Astrocyte (in vitro differentiated cells and primary cell): ENCODE results near the gene PLEKHM3. TPM values are rescaled to one million over a fixed set of nuclear protein-coding genes. Genes with fewer than 3 reads are reported as not detected.

Experiments
- DNase-seq: peaks from one replicate; pipeline ENCODE4 v3.0.0-alpha.2; 2010; ENCODE audit warnings: low read depth
- FAIRE-seq: peaks from 2 replicates; lab custom pipeline; 2011; peaks lifted over from hg19 to GRCh38; lab: Jason Lieb, UNC
- H2AFZ ChIP-seq: 2 replicates; pipeline ENCODE4 v1.6.0; 2012; ENCODE audit warnings: low read depth, low read length, inconsistent platforms
- H3K27ac ChIP-seq: 2 replicates; pipeline ENCODE4 v1.5.1; 2011; ENCODE audit warnings: low read depth, low read length, inconsistent platforms
- H3K27me3 ChIP-seq: 2 replicates; pipeline ENCODE4 v1.6.0; 2011; ENCODE audit warnings: low read length, inconsistent platforms; ENCODE audit not compliant: insufficient read depth
- H3K36me3 ChIP-seq: 2 replicates; pipeline ENCODE4 v1.5.1; 2011; ENCODE audit warnings: low read length, inconsistent platforms; ENCODE audit not compliant: insufficient read depth
- H3K4me1 ChIP-seq: 2 replicates; pipeline ENCODE4 v1.5.1; 2011; ENCODE audit warnings: low read length, inconsistent platforms; ENCODE audit not compliant: insufficient read depth
- H3K4me2 ChIP-seq: 2 replicates; pipeline ENCODE4 v1.6.0; 2012; ENCODE audit warnings: low read length, inconsistent platforms
- H3K4me3 ChIP-seq: 2 replicates; pipeline ENCODE4 v1.5.1; 2011; ENCODE audit warnings: low read depth, mild to moderate bottlenecking, low read length, inconsistent platforms; ENCODE audit not compliant: insufficient read depth
- H3K79me2 ChIP-seq: 2 replicates; pipeline ENCODE4 v1.6.0; 2012; ENCODE audit warnings: mild to moderate bottlenecking, low read length, inconsistent platforms; ENCODE audit not compliant: insufficient read depth
- H3K9ac ChIP-seq: 2 replicates; pipeline ENCODE4 v1.6.0; 2012; ENCODE audit warnings: mild to moderate bottlenecking, low read length, inconsistent platforms
- H3K9me3 ChIP-seq: 2 replicates; pipeline ENCODE4 v1.5.1; 2012; ENCODE audit warnings: low read depth, mild to moderate bottlenecking, low read length, inconsistent platforms; ENCODE audit not compliant: insufficient read depth
- H4K20me1 ChIP-seq: 2 replicates; pipeline ENCODE4 v1.6.0; 2012; ENCODE audit warnings: low read length, inconsistent platforms; ENCODE audit not compliant: insufficient read depth
- H3K27ac Mint-ChIP-seq: one replicate; pipeline ENCODE4 v1.8.0; 2021; ENCODE audit warnings: mild to moderate bottlenecking, mixed read lengths; ENCODE audit not compliant: unreplicated experiment
- H3K27me3 Mint-ChIP-seq: one replicate; pipeline ENCODE4 v1.8.0; 2021; ENCODE audit warnings: low read depth, mixed read lengths; ENCODE audit not compliant: unreplicated experiment
- H3K36me3 Mint-ChIP-seq: one replicate; pipeline ENCODE4 v1.8.0; 2021; ENCODE audit warnings: low read depth, mixed read lengths; ENCODE audit not compliant: unreplicated experiment
- H3K4me1 Mint-ChIP-seq: one replicate; pipeline ENCODE4 v1.8.0; 2021; ENCODE audit warnings: low read depth, mixed read lengths; ENCODE audit not compliant: unreplicated experiment
- H3K4me3 Mint-ChIP-seq: one replicate; pipeline ENCODE4 v1.8.0; 2021; ENCODE audit warnings: mild to moderate bottlenecking, moderate library complexity, mixed read lengths; ENCODE audit not compliant: unreplicated experiment
- H3K9me3 Mint-ChIP-seq: one replicate; pipeline ENCODE4 v1.8.0; 2021; ENCODE audit warnings: mild to moderate bottlenecking, mixed read lengths; ENCODE audit not compliant: unreplicated experiment
- CTCF ChIP-seq: IDR thresholded peaks from 2 replicates; pipeline ENCODE4 v1.5.1; 2011; ENCODE audit warnings: low read depth, mild to moderate bottlenecking, inconsistent platforms, low read length, moderate library complexity; ENCODE audit not compliant: insufficient read depth
- EZH2 ChIP-seq: IDR thresholded peaks from 2 replicates; pipeline ENCODE4 v1.6.1; 2012; ENCODE audit warnings: mild to moderate bottlenecking, low read length, inconsistent platforms; ENCODE audit not compliant: insufficient read depth
- total RNA-seq: library from RNA; stranded (reverse); gene quantifications from 2 replicates; pipeline ENCODE4 v1.2.1, GENCODE V29; 2021

The PLEKHM3 gene
- total RNA-seq, 1 donor from 2014 or later = 9.1 TPM

- Mint-ChIP-seq H3K4me3 (no peak overlapping the region), H3K36me3 (peaks cover 7% of the 10 kb centered on the region), H3K9me3 (peaks cover 3% of the 10 kb centered on the region), H3K27ac (no peak overlapping the region), H3K27me3 (no peaks in the 10 kb centered on the region), H3K4me1 (no peaks in the 10 kb centered on the region)
- FAIRE-seq (no peak), DNase-seq (no peak)
- H3K27me3 ChIP-seq = no peaks in the 10 kb centered on the region
- no peak for TF ChIP-seq EZH2
- no peak for TF ChIP-seq CTCF
- no peak overlapping the region for H3K4me3 ChIP-seq
- no peaks in the 10 kb centered on the region for H4K20me1 ChIP-seq
- H3K4me2 ChIP-seq = no peak overlapping the region
- no peaks in the 10 kb centered on the region for H3K36me3 ChIP-seq
- no peak overlapping the region for H3K27ac ChIP-seq
- no peaks in the 10 kb centered on the region for H3K4me1 ChIP-seq
- no peak overlapping the region for H2AFZ ChIP-seq
- no peaks in the 10 kb centered on the region for H3K79me2 ChIP-seq
- H3K9me3 ChIP-seq = no peaks in the 10 kb centered on the region
- H3K9ac ChIP-seq = no peak overlapping the region
Measured at GRCh38 chr2:207819839-207820784, 205.2 kb downstream of the PLEKHM3 start.

- Histone ChIP-seq H3K4me2 (no peak overlapping the region), H3K4me3 (no peak overlapping the region), H3K9ac (no peak overlapping the region), H3K4me1 (no peaks in the 10 kb centered on the region), H3K27ac (no peak overlapping the region), H3K9me3 (no peaks in the 10 kb centered on the region), H3K36me3 (no peaks in the 10 kb centered on the region), H3K27me3 (no peaks in the 10 kb centered on the region), H4K20me1 (no peaks in the 10 kb centered on the region), H3K79me2 (no peaks in the 10 kb centered on the region), H2AFZ (no peak overlapping the region)
- Mint-ChIP-seq H3K27ac (no peak overlapping the region), H3K27me3 (no peaks in the 10 kb centered on the region), H3K36me3 (peaks cover 5% of the 10 kb centered on the region), H3K4me3 (no peak overlapping the region), H3K9me3 (peaks cover 3% of the 10 kb centered on the region), H3K4me1 (no peaks in the 10 kb centered on the region)
- FAIRE-seq (no peak), DNase-seq (no peak)
- no peak for TF ChIP-seq EZH2
- no peak for TF ChIP-seq CTCF
Measured at GRCh38 chr2:207819021-207819797, 206.1 kb downstream of the PLEKHM3 start.
